ENCODE results near the gene TNNI2.

GRCh38 chr11:1852271-1852876, 13.6 kb downstream of the TNNI2 start:
- no peak for TF ChIP-seq CTCF (IDR thresholded peaks at IDR 0.05)
- no peak for TF ChIP-seq POLR2A (IDR thresholded peaks at IDR 0.05)
- no peak for TF ChIP-seq EP300 (IDR thresholded peaks at IDR 0.05)
